Endothelial cell of umbilical vein (primary cell): Measurements from ENCODE around the gene SDCCAG8. TPM values are rescaled to one million over a fixed set of nuclear protein-coding genes. Genes with fewer than 3 reads are reported as not detected.

Source experiments
- BruUV-seq: library from RNA; stranded (reverse); fragments of 400-500 nt; replicated peaks from 2 replicates; lab custom pipeline; 2021; lab: Mats Ljungman, UMichigan
- CTCF ChIA-PET: fragments of 300-600, 350-600 bp; sonication (Branson Sonifier 250); formaldehyde crosslinking; loops from one replicate; lab custom pipeline; 2021; ENCODE audit warnings: antibody characterized with exemption, inconsistent platforms; lab: Charles Lee
- POLR2A ChIA-PET: fragments of 300-600, 350-600 bp; sonication (Branson Sonifier 250); formaldehyde crosslinking; loops from one replicate; lab custom pipeline; 2021; ENCODE audit warnings: antibody characterized with exemption, inconsistent platforms; lab: Charles Lee
- DNase-seq: peaks from one replicate; pipeline ENCODE4 v3.0.0-alpha.2; 2011; ENCODE audit warnings: low read depth, low spot score
- FAIRE-seq: peaks from 2 replicates; lab custom pipeline; 2011; peaks lifted over from hg19 to GRCh38; lab: Jason Lieb, UNC
- H2AFZ ChIP-seq: 2 replicates; pipeline ENCODE4 v1.6.0; 2012; ENCODE audit warnings: low read depth, low read length, control low read depth, inconsistent platforms
- H3K27ac ChIP-seq: 2 replicates; pipeline ENCODE4 v1.5.1; 2011; ENCODE audit warnings: low read depth, mild to moderate bottlenecking, control low read depth, low read length, moderate library complexity; ENCODE audit not compliant: insufficient read depth
- H3K27me3 ChIP-seq, 2 experiments: 2 replicates each; pipeline versions ENCODE4 v1.6.0 to v1.6.1; 2011; ENCODE audit warnings: low read length in 2 of 2, mixed read lengths in 1 of 2; ENCODE audit not compliant: control insufficient read depth in 2 of 2, insufficient read depth in 2 of 2
- H3K36me3 ChIP-seq, 2 experiments: 2 replicates in 1 of 2; 3 replicates in 1 of 2; pipeline ENCODE4 v1.5.1; 2011; ENCODE audit warnings: low read length in 2 of 2, mild to moderate bottlenecking in 1 of 2, moderate library complexity in 1 of 2; ENCODE audit not compliant: control insufficient read depth in 2 of 2, insufficient read depth in 2 of 2; ENCODE audit errors: extremely low read depth in 1 of 2
- H3K4me1 ChIP-seq: 3 replicates; pipeline ENCODE4 v1.5.1; 2011; ENCODE audit warnings: mild to moderate bottlenecking, low read length; ENCODE audit not compliant: control insufficient read depth, insufficient read depth; ENCODE audit errors: extremely low read depth
- H3K4me2 ChIP-seq: 2 replicates; pipeline ENCODE4 v1.6.1; 2011; ENCODE audit warnings: low read length, control low read depth, mixed read lengths; ENCODE audit not compliant: insufficient read depth
- H3K4me3 ChIP-seq, 3 experiments: fragments of 200-600 bp in 1 of 3; sonication (generic), shearing (Covaris generic) in 1 of 3; replicated peaks in 1 of 3; 2 replicates each; pipeline ENCODE4 v1.5.1; 2011 to 2016; ENCODE audit warnings: control low read depth in 3 of 3, low read length in 3 of 3, mild to moderate bottlenecking in 2 of 3, inconsistent platforms in 1 of 3, low read depth in 1 of 3, moderate library complexity in 1 of 3; ENCODE audit not compliant: insufficient read depth in 1 of 3
- H3K79me2 ChIP-seq: 2 replicates; pipeline ENCODE4 v1.6.0; 2012; ENCODE audit warnings: low read length, inconsistent platforms; ENCODE audit not compliant: control insufficient read depth, insufficient read depth
- H3K9ac ChIP-seq: replicated peaks from 2 replicates; pipeline ENCODE3; 2011; ENCODE audit warnings: low read length, control low read depth; ENCODE audit not compliant: insufficient read depth; ENCODE audit errors: extremely low read depth
- H3K9me1 ChIP-seq: replicated peaks from 3 replicates; pipeline ENCODE4 v1.6.0; 2011; ENCODE audit warnings: mild to moderate bottlenecking, low read length; ENCODE audit not compliant: control insufficient read depth, insufficient read depth; ENCODE audit errors: extremely low read depth
- H3K9me3 ChIP-seq: replicated peaks from 2 replicates; pipeline ENCODE4 v1.5.1; 2012; ENCODE audit warnings: low read length, inconsistent platforms; ENCODE audit not compliant: control insufficient read depth, insufficient read depth
- H4K20me1 ChIP-seq: replicated peaks from 2 replicates; pipeline ENCODE3; 2011; ENCODE audit warnings: mild to moderate bottlenecking, low read length; ENCODE audit not compliant: control insufficient read depth, insufficient read depth; ENCODE audit errors: extremely low read depth
- EZH2 ChIP-seq: IDR thresholded peaks from 2 replicates; pipeline ENCODE4 v1.6.1; 2012; ENCODE audit warnings: borderline replicate concordance, low read depth, mild to moderate bottlenecking, moderate library complexity, low read length, inconsistent platforms; ENCODE audit not compliant: severe bottlenecking
- FOS ChIP-seq: IDR thresholded peaks from 2 replicates; pipeline ENCODE4 v1.6.1; 2011; ENCODE audit warnings: mild to moderate bottlenecking, low read length, moderate library complexity, borderline replicate concordance; ENCODE audit not compliant: insufficient read depth
- GATA2 ChIP-seq: IDR thresholded peaks from 2 replicates; pipeline ENCODE4 v1.7.0; 2011; ENCODE audit warnings: low read depth, mild to moderate bottlenecking, moderate library complexity, mixed read lengths, low read length; ENCODE audit not compliant: insufficient read length, insufficient read depth
- MYC ChIP-seq: IDR thresholded peaks from one replicate; pipeline ENCODE4 v1.6.1; 2011; ENCODE audit warnings: mild to moderate bottlenecking, low read depth, low read length
- POLR2A ChIP-seq: IDR thresholded peaks from 2 replicates; pipeline ENCODE4 v1.6.1; 2012; ENCODE audit warnings: low read depth, mild to moderate bottlenecking, control low read depth, low read length
- POLR2AphosphoS5 ChIP-seq: IDR thresholded peaks from 2 replicates; pipeline ENCODE4 v1.6.1; 2012; ENCODE audit warnings: low read depth, mild to moderate bottlenecking, control low read depth, low read length, moderate library complexity; ENCODE audit not compliant: insufficient read depth
- dilution Hi-C: fragments of 300-500 bp; cut with MboI; formaldehyde crosslinking; loops from one replicate; pipeline ENCODE4 v1.15.0; 2019; ENCODE audit warnings: low sequenced_read_pairs; ENCODE audit not compliant: extremely low pct_ligation_motif_present
- intact Hi-C: fragments of 100-400 bp; cut with micrococcal nuclease; formaldehyde crosslinking; loops from one replicate; pipeline ENCODE4 v1.10.0; 2022
- polyA plus RNA-seq, 4 experiments: library from polyadenylated mRNA; depleted of rRNA in 3 of 4; stranded (reverse) in 3 of 4; unstranded in 1 of 4; fragments of >200 nt; gene quantifications; 2 replicates each; pipeline versions ENCODE4 v1.2.1 to v1.2.3, GENCODE V29; 2011 to 2012; ENCODE audit warnings: missing spikeins in 1 of 4
- total RNA-seq: library from RNA; stranded (reverse); gene quantifications from 2 replicates; pipeline ENCODE4 v1.2.3, GENCODE V29; 2021
- TF ChIP-seq, protein P1 (sequence below): IDR thresholded peaks from 2 replicates; pipeline ENCODE4 v1.6.1; 2011; ENCODE audit not compliant: insufficient read depth, insufficient read length
- TF ChIP-seq, protein P2 (sequence below), 2 donors: IDR thresholded peaks; 1 replicate in 1 of 2; 2 replicates in 1 of 2; pipeline ENCODE4 v1.5.1; 2011; ENCODE audit warnings: low read length in 2 of 2, mild to moderate bottlenecking in 2 of 2, moderate library complexity in 2 of 2, control low read depth in 1 of 2, inconsistent platforms in 1 of 2, low read depth in 1 of 2; ENCODE audit not compliant: insufficient read depth in 1 of 2; ENCODE audit errors: extremely low read depth in 1 of 2

The SDCCAG8 gene
- total and polyA plus RNA-seq, 2 donors (not counting 3 experiments of a cell fraction or from before 2014, with no cell fraction given), result 14.6 to 25.7 TPM

DNA sequence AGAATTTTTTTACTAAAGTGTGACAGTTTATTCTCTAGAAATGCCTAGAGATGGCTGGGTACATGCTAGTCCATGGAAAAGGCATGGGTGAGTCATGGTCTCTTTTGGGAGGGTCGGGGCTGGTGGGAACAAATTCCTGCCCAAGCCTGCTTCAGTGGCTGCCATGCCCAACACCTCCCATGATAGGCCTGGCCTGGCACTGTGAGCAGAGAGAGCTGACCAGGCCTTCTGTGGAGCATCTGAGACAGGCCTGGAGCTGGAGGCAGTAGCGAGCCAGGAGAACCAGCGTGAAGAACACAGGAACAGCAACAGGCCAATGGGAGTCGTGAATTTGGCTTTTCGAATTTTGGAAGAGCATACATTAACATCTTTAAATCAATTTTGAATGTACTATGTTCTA, 209.2 kb downstream of the SDCCAG8 start:
- no peak overlapping the region for H3K27ac ChIP-seq
- no peaks in the 10 kb centered on the region for H4K20me1 ChIP-seq
- no peaks in the 10 kb centered on the region for H3K36me3 ChIP-seq
- H3K9me3 ChIP-seq, result no peaks in the 10 kb centered on the region
- DNase-seq, result no peak
- no peak overlapping the region for H3K9ac ChIP-seq
- no peaks in the 10 kb centered on the region for H3K9me1 ChIP-seq
- intact Hi-C loops, result no loop called here
- BruUV-seq, result no TSS peak
- no peaks in the 10 kb centered on the region for H3K27me3 ChIP-seq
- dilution Hi-C loops, result no loop called here
- H3K4me1 ChIP-seq, result no peaks in the 10 kb centered on the region
- no peaks in the 10 kb centered on the region for H3K79me2 ChIP-seq
- no peak overlapping the region for H3K4me3 ChIP-seq
- no peak for FAIRE-seq
- H2AFZ ChIP-seq, result no peak overlapping the region
- ChIA-PET CTCF (no interaction called here), POLR2A (no interaction called here)
- no peak overlapping the region for H3K4me2 ChIP-seq
- TF ChIP-seq POLR2AphosphoS5 (no peak), EZH2 (no peak), MYC (no peak), GATA2 (no peak), FOS (no peak), POLR2A (no peak)
- TF ChIP-seq, protein P1, sequence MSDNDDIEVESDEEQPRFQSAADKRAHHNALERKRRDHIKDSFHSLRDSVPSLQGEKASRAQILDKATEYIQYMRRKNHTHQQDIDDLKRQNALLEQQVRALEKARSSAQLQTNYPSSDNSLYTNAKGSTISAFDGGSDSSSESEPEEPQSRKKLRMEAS, result no peak
- TF ChIP-seq, protein P2, sequence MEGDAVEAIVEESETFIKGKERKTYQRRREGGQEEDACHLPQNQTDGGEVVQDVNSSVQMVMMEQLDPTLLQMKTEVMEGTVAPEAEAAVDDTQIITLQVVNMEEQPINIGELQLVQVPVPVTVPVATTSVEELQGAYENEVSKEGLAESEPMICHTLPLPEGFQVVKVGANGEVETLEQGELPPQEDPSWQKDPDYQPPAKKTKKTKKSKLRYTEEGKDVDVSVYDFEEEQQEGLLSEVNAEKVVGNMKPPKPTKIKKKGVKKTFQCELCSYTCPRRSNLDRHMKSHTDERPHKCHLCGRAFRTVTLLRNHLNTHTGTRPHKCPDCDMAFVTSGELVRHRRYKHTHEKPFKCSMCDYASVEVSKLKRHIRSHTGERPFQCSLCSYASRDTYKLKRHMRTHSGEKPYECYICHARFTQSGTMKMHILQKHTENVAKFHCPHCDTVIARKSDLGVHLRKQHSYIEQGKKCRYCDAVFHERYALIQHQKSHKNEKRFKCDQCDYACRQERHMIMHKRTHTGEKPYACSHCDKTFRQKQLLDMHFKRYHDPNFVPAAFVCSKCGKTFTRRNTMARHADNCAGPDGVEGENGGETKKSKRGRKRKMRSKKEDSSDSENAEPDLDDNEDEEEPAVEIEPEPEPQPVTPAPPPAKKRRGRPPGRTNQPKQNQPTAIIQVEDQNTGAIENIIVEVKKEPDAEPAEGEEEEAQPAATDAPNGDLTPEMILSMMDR (IDR thresholded peaks at IDR 0.05; ENCODE audit: extremely low read depth in 1 of 2, insufficient read depth in 1 of 2, low read depth in 1 of 2, low read length in 2 of 2), result no peak
